B cell (primary cell): ENCODE results near the gene API5. TPM values are rescaled to one million over a fixed set of nuclear protein-coding genes. Genes with fewer than 3 reads are reported as not detected.
"Not testable (repeated sequence)": the region's sequence is repeated elsewhere in the genome, so short reads cannot be mapped to it uniquely, and the experiment has no call there.

Experiments used
- ATAC-seq: fragments of 200-7000 bp; cut with Tn5 transposase; one replicate; pipeline ENCODE4 v1.10.0; 2021; ENCODE audit warnings: low read depth, mild to moderate bottlenecking, moderate number of reproducible peaks, moderate library complexity
- CTCF ChIA-PET: fragments of 350-600 bp; sonication (Branson Sonifier 250); formaldehyde crosslinking; loops from one replicate; lab custom pipeline; 2021; ENCODE audit warnings: antibody characterized with exemption, inconsistent platforms; lab: Charles Lee
- POLR2A ChIA-PET: fragments of 350-600 bp; sonication (Branson Sonifier 250); formaldehyde crosslinking; loops from one replicate; lab custom pipeline; 2021; ENCODE audit warnings: antibody characterized with exemption; lab: Charles Lee
- DNase-seq: peaks from one replicate; pipeline ENCODE4 v3.0.0; 2013
- H2AFZ ChIP-seq: 2 replicates; pipeline ENCODE4 v1.6.1; 2012; ENCODE audit warnings: mild to moderate bottlenecking, low read depth, low read length; ENCODE audit not compliant: insufficient read depth, poor library complexity, severe bottlenecking
- H3K27ac ChIP-seq, 2 donors: 1 replicate in 1 of 2; 2 replicates in 1 of 2; pipeline ENCODE4 v1.5.1; 2012 to 2013; ENCODE audit warnings: low read length in 2 of 2, mild to moderate bottlenecking in 2 of 2, moderate library complexity in 1 of 2
- H3K27me3 ChIP-seq, 4 experiments: fragments of 200-600 bp in 1 of 4; sonication (generic) in 1 of 4; replicated peaks in 1 of 4; 1 replicate in 2 of 4; 2 replicates in 2 of 4; pipeline versions ENCODE4 v1.6.1 to v1.7.0; 2013 to 2016; ENCODE audit warnings: low read length in 3 of 4, mild to moderate bottlenecking in 2 of 4, mixed read lengths in 1 of 4, moderate library complexity in 1 of 4; ENCODE audit not compliant: insufficient read depth in 4 of 4, control insufficient read depth in 3 of 4; ENCODE audit errors: control extremely low read depth in 1 of 4
- H3K36me3 ChIP-seq, 2 experiments: replicated peaks in 1 of 2; 1 replicate in 1 of 2; 2 replicates in 1 of 2; pipeline versions ENCODE4 v1.6.1 to v1.7.1; 2013; ENCODE audit warnings: low read length in 1 of 2; ENCODE audit not compliant: insufficient read depth in 2 of 2, control insufficient read depth in 1 of 2; ENCODE audit errors: control extremely low read depth in 1 of 2, extremely low read depth in 1 of 2
- H3K4me1 ChIP-seq, 2 donors: fragments of 200-600 bp in 1 of 2; sonication (generic) in 1 of 2; 1 replicate in 1 of 2; 2 replicates in 1 of 2; pipeline versions ENCODE4 v1.5.1 to v1.6.1; 2013 to 2017; ENCODE audit warnings: low read length in 2 of 2; ENCODE audit not compliant: control insufficient read depth in 2 of 2, insufficient read depth in 2 of 2
- H3K4me2 ChIP-seq: replicated peaks from 2 replicates; pipeline ENCODE3; 2012; ENCODE audit warnings: mild to moderate bottlenecking, low read depth, low read length; ENCODE audit not compliant: poor library complexity, severe bottlenecking
- H3K4me3 ChIP-seq, 5 experiments: fragments of 200-600 bp in 1 of 5; sonication (generic) in 1 of 5; 1 replicate in 3 of 5; 2 replicates in 2 of 5; pipeline versions ENCODE4 v1.5.1 to v1.7.0; 2011 to 2016; ENCODE audit warnings: low read length in 4 of 5, mild to moderate bottlenecking in 4 of 5, low read depth in 2 of 5, control low read depth in 1 of 5, moderate library complexity in 1 of 5; ENCODE audit not compliant: insufficient read depth in 1 of 5; ENCODE audit errors: control extremely low read depth in 1 of 5, extremely low read depth in 1 of 5
- H3K79me2 ChIP-seq: fragments of 200-600 bp; sonication (generic); one replicate; pipeline ENCODE4 v1.6.0; 2016; ENCODE audit warnings: low read length; ENCODE audit not compliant: control insufficient read depth, insufficient read depth
- H3K9ac ChIP-seq: fragments of 200-600 bp; sonication (generic); 2 replicates; pipeline ENCODE4 v1.6.1; 2017; ENCODE audit warnings: mild to moderate bottlenecking, low read length, moderate library complexity
- H3K9me3 ChIP-seq, 3 donors: one replicate each; pipeline versions ENCODE4 v1.6.1 to v1.7.1; 2013; ENCODE audit warnings: low read length in 2 of 3; ENCODE audit not compliant: control insufficient read depth in 2 of 3, insufficient read depth in 1 of 3; ENCODE audit errors: control extremely low read depth in 1 of 3
- H4K20me1 ChIP-seq: 2 replicates; pipeline ENCODE4 v1.6.0; 2012; ENCODE audit warnings: mild to moderate bottlenecking, low read length; ENCODE audit not compliant: insufficient read depth, control insufficient read depth, poor library complexity, severe bottlenecking
- H3K27ac Mint-ChIP-seq: one replicate; pipeline ENCODE4 v1.8.0; 2021; ENCODE audit warnings: mixed read lengths
- H3K27me3 Mint-ChIP-seq: one replicate; pipeline ENCODE4 v1.8.0; 2021; ENCODE audit warnings: mixed read lengths
- H3K4me1 Mint-ChIP-seq: one replicate; pipeline ENCODE4 v1.8.0; 2021; ENCODE audit warnings: mixed read lengths
- H3K4me3 Mint-ChIP-seq: one replicate; pipeline ENCODE4 v1.8.0; 2021; ENCODE audit warnings: mixed read lengths
- H3K9me3 Mint-ChIP-seq: one replicate; pipeline ENCODE4 v1.8.0; 2022; ENCODE audit warnings: mixed read lengths; ENCODE audit not compliant: insufficient read depth
- EZH2 ChIP-seq: IDR thresholded peaks from 2 replicates; pipeline ENCODE4 v1.6.1; 2012; ENCODE audit warnings: borderline replicate concordance, low read depth, mild to moderate bottlenecking, moderate library complexity, low read length; ENCODE audit not compliant: insufficient read depth, poor library complexity, severe bottlenecking
- WGBS: methylation state at CpG from one replicate; pipeline ENCODE4 v1.1.5; 2013; ENCODE audit warnings: missing lambda C conversion rate; ENCODE audit not compliant: insufficient coverage; 5-methylcytosine and 5-hydroxymethylcytosine counted together
- intact Hi-C: fragments of 100-400 bp; cut with micrococcal nuclease; formaldehyde crosslinking; loops from one replicate; pipeline ENCODE4 v1.10.0; 2022
- polyA plus RNA-seq: library from polyadenylated mRNA; depleted of rRNA; stranded (reverse); fragments of >200 nt; gene quantifications from 2 replicates; pipeline ENCODE4 v1.2.3, GENCODE V29; 2012
- total RNA-seq, 2 donors: library from RNA; stranded (reverse); fragments of 120-200 nt in 1 of 2; gene quantifications; 1 replicate in 1 of 2; 2 replicates in 1 of 2; pipeline versions ENCODE4 v1.2.3 to v1.2.4, GENCODE V29; 2013 to 2022
- TF ChIP-seq, protein P1 (sequence below): fragments of 200-600 bp; IDR thresholded peaks from one replicate; pipeline ENCODE4 v1.8.0; 2022; ENCODE audit warnings: antibody characterized with exemption, mild to moderate bottlenecking

The API5 gene
- total and polyA plus RNA-seq, 2 donors (not counting 1 experiment from before 2014, with no cell fraction given): 16.6 to 94.7 TPM

DNA sequence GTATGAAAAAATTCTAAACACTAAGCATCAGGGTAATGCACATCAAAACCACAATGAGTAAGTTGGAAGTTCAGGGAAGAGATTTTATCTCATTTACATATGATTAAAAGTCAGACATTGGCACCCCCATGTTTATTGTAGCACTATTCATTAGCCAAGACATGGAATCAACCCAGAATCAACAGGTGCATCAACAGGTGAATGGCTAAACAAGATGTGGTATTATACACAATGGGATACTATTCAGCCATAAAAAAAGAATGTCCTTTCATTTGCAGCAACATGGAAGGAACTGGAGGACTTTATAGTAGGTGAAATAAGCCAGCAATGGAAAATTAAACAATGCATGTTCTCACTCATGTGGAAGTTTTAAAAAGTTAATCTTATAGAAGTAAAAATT is 29.4 kb downstream of the API5 start:
- H2AFZ ChIP-seq: no peak overlapping the region
- DNase-seq (no peak), ATAC-seq (no peak)
- TF ChIP-seq, protein P1, sequence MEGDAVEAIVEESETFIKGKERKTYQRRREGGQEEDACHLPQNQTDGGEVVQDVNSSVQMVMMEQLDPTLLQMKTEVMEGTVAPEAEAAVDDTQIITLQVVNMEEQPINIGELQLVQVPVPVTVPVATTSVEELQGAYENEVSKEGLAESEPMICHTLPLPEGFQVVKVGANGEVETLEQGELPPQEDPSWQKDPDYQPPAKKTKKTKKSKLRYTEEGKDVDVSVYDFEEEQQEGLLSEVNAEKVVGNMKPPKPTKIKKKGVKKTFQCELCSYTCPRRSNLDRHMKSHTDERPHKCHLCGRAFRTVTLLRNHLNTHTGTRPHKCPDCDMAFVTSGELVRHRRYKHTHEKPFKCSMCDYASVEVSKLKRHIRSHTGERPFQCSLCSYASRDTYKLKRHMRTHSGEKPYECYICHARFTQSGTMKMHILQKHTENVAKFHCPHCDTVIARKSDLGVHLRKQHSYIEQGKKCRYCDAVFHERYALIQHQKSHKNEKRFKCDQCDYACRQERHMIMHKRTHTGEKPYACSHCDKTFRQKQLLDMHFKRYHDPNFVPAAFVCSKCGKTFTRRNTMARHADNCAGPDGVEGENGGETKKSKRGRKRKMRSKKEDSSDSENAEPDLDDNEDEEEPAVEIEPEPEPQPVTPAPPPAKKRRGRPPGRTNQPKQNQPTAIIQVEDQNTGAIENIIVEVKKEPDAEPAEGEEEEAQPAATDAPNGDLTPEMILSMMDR: no peak
- no peak for TF ChIP-seq EZH2
- no peak overlapping the region for H3K4me3 ChIP-seq
- H3K27ac ChIP-seq: no peak overlapping the region
- H3K9me3 ChIP-seq: no peaks in the 10 kb centered on the region
- no peak overlapping the region for H3K4me2 ChIP-seq
- H3K27ac Mint-ChIP-seq: no peak overlapping the region
- peaks cover 1 to 28% of the 10 kb centered on the region in 2 experiments for H3K36me3 ChIP-seq
- H3K4me1 ChIP-seq: no peaks in the 10 kb centered on the region
- H3K27me3 Mint-ChIP-seq: no peaks in the 10 kb centered on the region
- H3K9me3 Mint-ChIP-seq: no peaks in the 10 kb centered on the region
- CTCF ChIA-PET: no interaction called here
- H3K27me3 ChIP-seq: no peaks in the 10 kb centered on the region
- POLR2A ChIA-PET: interaction anchor here (0.7 kb wide), 1 partner anchor 29 kb away, joined by 3 read pairs; the partner anchor contains the start of gene API5
- H4K20me1 ChIP-seq: no peaks in the 10 kb centered on the region
- H3K4me1 Mint-ChIP-seq: no peaks in the 10 kb centered on the region
- intact Hi-C loops: no loop called here
- no peaks in the 10 kb centered on the region for H3K79me2 ChIP-seq
- no peak overlapping the region for H3K9ac ChIP-seq
- no peak overlapping the region for H3K4me3 Mint-ChIP-seq

DNA sequence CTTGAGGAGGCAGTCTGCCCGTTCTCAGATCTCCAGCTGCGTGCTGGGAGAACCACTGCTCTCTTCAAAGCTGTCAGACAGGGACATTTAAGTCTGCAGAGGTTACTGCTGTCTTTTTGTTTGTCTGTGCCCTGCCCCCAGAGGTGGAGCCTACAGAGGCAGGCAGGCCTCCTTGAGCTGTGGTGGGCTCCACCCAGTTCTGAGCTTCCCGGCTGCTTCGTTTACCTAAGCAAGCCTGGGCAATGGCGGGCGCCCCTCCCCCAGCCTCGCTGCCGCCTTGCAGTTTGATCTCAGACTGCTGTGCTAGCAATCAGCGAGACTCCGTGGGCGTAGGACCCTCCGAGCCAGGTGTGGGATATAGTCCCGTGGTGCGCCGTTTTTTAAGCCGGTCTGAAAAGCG is 39.6 kb downstream of the API5 start:
- not testable (repeated sequence) for H3K4me3 ChIP-seq, H3K4me1 ChIP-seq, H3K27me3 Mint-ChIP-seq

More for the DNA sequence above, 39.6 kb downstream of the API5 start:
- H3K4me3 Mint-ChIP-seq, H3K9me3 Mint-ChIP-seq, CTCF ChIA-PET, H3K9me3 ChIP-seq, H2AFZ ChIP-seq, H3K27me3 ChIP-seq, H3K9ac ChIP-seq, DNase-seq, H3K4me1 Mint-ChIP-seq, H3K36me3 ChIP-seq, ATAC-seq, POLR2A ChIA-PET, H3K27ac ChIP-seq, intact Hi-C loops, H3K79me2 ChIP-seq, H4K20me1 ChIP-seq, H3K4me2 ChIP-seq, H3K27ac Mint-ChIP-seq: not testable (repeated sequence)
- WGBS: no CpG with 5 or more reads among the region's 17 CpGs
